Loucy (cell line): Measurements from ENCODE around the gene GPT2.

Source experiments
- EZH2phosphoT487 ChIP-seq: fragments of 200-600 bp; IDR thresholded peaks from 2 replicates; pipeline ENCODE4 v1.6.1; 2018; ENCODE audit warnings: antibody characterized with exemption, mild to moderate bottlenecking, moderate library complexity, borderline replicate concordance
- TF ChIP-seq, protein P1 (sequence below): fragments of 200-600 bp; sonication (generic); conservative IDR thresholded peaks from 2 replicates; pipeline ENCODE4 v1.5.1; 2014; ENCODE audit warnings: mild to moderate bottlenecking, antibody characterized with exemption, low read length

DNA sequence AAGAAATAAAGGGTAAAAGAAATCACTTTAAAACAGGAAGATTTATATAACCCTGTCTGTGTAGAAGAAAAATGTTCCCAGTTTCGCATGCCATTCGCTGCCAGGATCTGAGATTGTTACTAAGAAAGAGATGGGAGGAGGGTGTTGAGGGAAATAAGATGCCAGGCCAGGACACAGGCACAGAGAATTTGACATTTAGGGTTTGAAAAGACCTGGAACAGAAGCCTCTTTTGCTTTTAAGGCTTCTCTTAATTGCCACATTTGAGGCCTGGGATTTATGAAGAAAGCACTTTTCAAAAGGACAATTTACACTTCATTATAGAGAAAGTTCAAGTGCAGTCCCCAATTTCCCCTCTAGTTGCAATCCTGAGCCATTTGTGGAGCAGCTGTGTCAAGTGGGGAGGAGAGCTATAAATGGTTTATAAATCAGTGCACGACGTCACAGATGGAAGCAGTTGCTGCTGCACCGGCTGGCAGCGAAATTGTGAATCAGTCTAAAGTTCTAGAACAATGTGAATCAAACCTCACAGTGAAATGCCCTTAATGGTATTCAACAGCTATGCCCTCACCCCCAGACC is 26.7 kb upstream of the GPT2 start:
- TF ChIP-seq, protein P1, sequence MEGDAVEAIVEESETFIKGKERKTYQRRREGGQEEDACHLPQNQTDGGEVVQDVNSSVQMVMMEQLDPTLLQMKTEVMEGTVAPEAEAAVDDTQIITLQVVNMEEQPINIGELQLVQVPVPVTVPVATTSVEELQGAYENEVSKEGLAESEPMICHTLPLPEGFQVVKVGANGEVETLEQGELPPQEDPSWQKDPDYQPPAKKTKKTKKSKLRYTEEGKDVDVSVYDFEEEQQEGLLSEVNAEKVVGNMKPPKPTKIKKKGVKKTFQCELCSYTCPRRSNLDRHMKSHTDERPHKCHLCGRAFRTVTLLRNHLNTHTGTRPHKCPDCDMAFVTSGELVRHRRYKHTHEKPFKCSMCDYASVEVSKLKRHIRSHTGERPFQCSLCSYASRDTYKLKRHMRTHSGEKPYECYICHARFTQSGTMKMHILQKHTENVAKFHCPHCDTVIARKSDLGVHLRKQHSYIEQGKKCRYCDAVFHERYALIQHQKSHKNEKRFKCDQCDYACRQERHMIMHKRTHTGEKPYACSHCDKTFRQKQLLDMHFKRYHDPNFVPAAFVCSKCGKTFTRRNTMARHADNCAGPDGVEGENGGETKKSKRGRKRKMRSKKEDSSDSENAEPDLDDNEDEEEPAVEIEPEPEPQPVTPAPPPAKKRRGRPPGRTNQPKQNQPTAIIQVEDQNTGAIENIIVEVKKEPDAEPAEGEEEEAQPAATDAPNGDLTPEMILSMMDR = peak; percentile 45
- no peak for TF ChIP-seq EZH2phosphoT487
